ENCODE data around the gene POLRMT. TPM values are rescaled to one million over a fixed set of nuclear protein-coding genes. Genes with fewer than 3 reads are reported as not detected.
"Not testable (repeated sequence)": the region's sequence is repeated elsewhere in the genome, so short reads cannot be mapped to it uniquely, and the experiment has no call there.

The POLRMT gene
- total RNA-seq, 1 donor from 2014 or later: 14.1 TPM

GRCh38 chr19:628168-628567 is 5.2 kb downstream of the POLRMT start:
- H2AFZ ChIP-seq (replicated peaks): no peak overlapping the region
- H3K4me1 ChIP-seq: no peaks in the 10 kb centered on the region
- TF ChIP-seq EZH2phosphoT487 (IDR thresholded peaks at IDR 0.05) (no peak), CTCF (IDR thresholded peaks at IDR 0.05) (peak; percentile 59), EZH2 (IDR thresholded peaks at IDR 0.05) (no peak)
- peaks cover 23% of the 10 kb centered on the region for H3K4me1 Mint-ChIP-seq
- H3K27ac ChIP-seq: no peak overlapping the region
- peaks cover 50% of the 10 kb centered on the region for H4K20me1 ChIP-seq (ENCODE audit: low read depth)
- H3K36me3 Mint-ChIP-seq: peaks cover 23% of the 10 kb centered on the region
- peaks cover 7% of the 10 kb centered on the region for H3F3A ChIP-seq (ENCODE audit: low read depth)
- H3K9me3 ChIP-seq (ENCODE audit: low read depth): no peaks in the 10 kb centered on the region
- no peaks in the 10 kb centered on the region for H3K27me3 ChIP-seq
- no peak overlapping the region for H3K27ac Mint-ChIP-seq
- no peak overlapping the region for H3K4me3 Mint-ChIP-seq
- no peak overlapping the region for H3K4me3 ChIP-seq
- H3K79me2 ChIP-seq (ENCODE audit: low read depth): peaks cover 21% of the 10 kb centered on the region
- H3K27me3 Mint-ChIP-seq (ENCODE audit: insufficient read depth, low read depth): peaks cover 9% of the 10 kb centered on the region
- no peak overlapping the region for H3K9ac ChIP-seq
- no peak overlapping the region for H3K4me2 ChIP-seq
- peak; percentile 41 for DNase-seq (ENCODE audit: low spot score)
- no peaks in the 10 kb centered on the region for H3K9me3 Mint-ChIP-seq
- no peaks in the 10 kb centered on the region for H3K36me3 ChIP-seq

- not testable (repeated sequence) for H3K27me3 Mint-ChIP-seq (ENCODE audit: insufficient read depth, low read depth); H3K4me2 ChIP-seq; H3K4me3 Mint-ChIP-seq; H3K4me1 ChIP-seq; H3K27me3 ChIP-seq; H3F3A ChIP-seq (ENCODE audit: low read depth); H3K36me3 ChIP-seq; H3K27ac Mint-ChIP-seq; H3K4me3 ChIP-seq; H3K27ac ChIP-seq; H3K9me3 ChIP-seq (ENCODE audit: low read depth); DNase-seq (ENCODE audit: low spot score); H2AFZ ChIP-seq (replicated peaks); H3K9me3 Mint-ChIP-seq; H3K9ac ChIP-seq
- Mint-ChIP-seq H3K36me3 (peaks cover 23% of the 10 kb centered on the region), H3K4me1 (peaks cover 20% of the 10 kb centered on the region)
- H4K20me1 ChIP-seq (ENCODE audit: low read depth): peaks cover 38% of the 10 kb centered on the region
- H3K79me2 ChIP-seq (ENCODE audit: low read depth): peaks cover 12% of the 10 kb centered on the region
Measured at GRCh38 chr19:626566-626965, 6.8 kb downstream of the POLRMT start.

- no peaks in the 10 kb centered on the region for H3K4me1 ChIP-seq
- no peaks in the 10 kb centered on the region for H3K79me2 ChIP-seq (ENCODE audit: low read depth)
- no peak overlapping the region for H3K4me2 ChIP-seq
- Mint-ChIP-seq H3K4me3 (no peak overlapping the region), H3K27ac (peak overlapping the region; percentile 18), H3K4me1 (peaks cover 17% of the 10 kb centered on the region), H3K9me3 (no peaks in the 10 kb centered on the region), H3K36me3 (peaks cover 23% of the 10 kb centered on the region), H3K27me3 (ENCODE audit: insufficient read depth, low read depth) (peaks cover 6% of the 10 kb centered on the region)
- no peak overlapping the region for H3K4me3 ChIP-seq
- H2AFZ ChIP-seq (replicated peaks): no peak overlapping the region
- H3K27ac ChIP-seq: no peak overlapping the region
- no peak for DNase-seq (ENCODE audit: low spot score)
- H3K9ac ChIP-seq: no peak overlapping the region
- H3K9me3 ChIP-seq (ENCODE audit: low read depth): no peaks in the 10 kb centered on the region
- peaks cover 26% of the 10 kb centered on the region for H4K20me1 ChIP-seq (ENCODE audit: low read depth)
- TF ChIP-seq EZH2phosphoT487 (IDR thresholded peaks at IDR 0.05) (no peak), EZH2 (IDR thresholded peaks at IDR 0.05) (no peak), CTCF (IDR thresholded peaks at IDR 0.05) (no peak)
- no peaks in the 10 kb centered on the region for H3K36me3 ChIP-seq
- H3K27me3 ChIP-seq: no peaks in the 10 kb centered on the region
- no peaks in the 10 kb centered on the region for H3F3A ChIP-seq (ENCODE audit: low read depth)
Measured at GRCh38 chr19:625257-625656, 8.1 kb downstream of the POLRMT start.

GRCh38 chr19:624433-625109 is 8.8 kb downstream of the POLRMT start:
- Histone ChIP-seq H2AFZ (replicated peaks) (no peak overlapping the region), H3K4me2 (no peak overlapping the region), H3K27ac (no peak overlapping the region), H3K79me2 (ENCODE audit: low read depth) (no peaks in the 10 kb centered on the region), H3K9me3 (ENCODE audit: low read depth) (no peaks in the 10 kb centered on the region), H3F3A (ENCODE audit: low read depth) (no peaks in the 10 kb centered on the region), H3K4me3 (no peak overlapping the region), H3K27me3 (no peaks in the 10 kb centered on the region), H3K9ac (no peak overlapping the region), H3K4me1 (no peaks in the 10 kb centered on the region), H4K20me1 (ENCODE audit: low read depth) (peaks cover 22% of the 10 kb centered on the region), H3K36me3 (no peaks in the 10 kb centered on the region)
- no peak for DNase-seq (ENCODE audit: low spot score)
- Mint-ChIP-seq H3K36me3 (peaks cover 26% of the 10 kb centered on the region), H3K9me3 (no peaks in the 10 kb centered on the region), H3K4me1 (peaks cover 17% of the 10 kb centered on the region), H3K4me3 (no peak overlapping the region), H3K27ac (no peak overlapping the region), H3K27me3 (ENCODE audit: insufficient read depth, low read depth) (peaks cover 6% of the 10 kb centered on the region)
- no peak for TF ChIP-seq EZH2 (IDR thresholded peaks at IDR 0.05)

Data from neural progenitor cell (in vitro differentiated cells).